ENCODE data around the gene NDUFB4.
A peak's percentile ranks its signal among the peaks of the same experiment; 100 is the strongest.

Gene NDUFB4

GRCh38 chr3:120563356-120564022, 32.6 kb upstream of the NDUFB4 start:
- in situ Hi-C loops (cut with HindIII; ENCODE audit: low pct_ligation_motif_present, low sequenced_read_pairs), result no loop called here

GRCh38 chr3:120566243-120566975, 29.7 kb upstream of the NDUFB4 start:
- no peaks in the 10 kb centered on the region for H3K27me3 ChIP-seq (replicated peaks)
- in situ Hi-C loops (cut with HindIII; ENCODE audit: low pct_ligation_motif_present, low sequenced_read_pairs), result no loop called here
- H3K36me3 ChIP-seq (replicated peaks), result no peaks in the 10 kb centered on the region
- no peak for TF ChIP-seq CTCF (IDR thresholded peaks at IDR 0.05; ENCODE audit: low read depth, low read length, missing control alignments)
- DNase-seq, result no peak
- no peak overlapping the region for H3K27ac ChIP-seq
- H3K4me3 ChIP-seq (ENCODE audit: low read depth, low read length), result no peak overlapping the region

More at GRCh38 chr3:120563356-120564022, 32.6 kb upstream of the NDUFB4 start:
- no peak for TF ChIP-seq CTCF (IDR thresholded peaks at IDR 0.05; ENCODE audit: low read depth, low read length, missing control alignments)
- no peaks in the 10 kb centered on the region for H3K27me3 ChIP-seq (replicated peaks)
- no peaks in the 10 kb centered on the region for H3K36me3 ChIP-seq (replicated peaks)
- no peak overlapping the region for H3K27ac ChIP-seq
- no peak overlapping the region for H3K4me3 ChIP-seq (ENCODE audit: low read depth, low read length)
- DNase-seq, result no peak

GRCh38 chr3:120567370-120568201, 28.6 kb upstream of the NDUFB4 start:
- DNase-seq, result peak; percentile 44
- Histone ChIP-seq H3K27me3 (replicated peaks) (no peaks in the 10 kb centered on the region), H3K36me3 (replicated peaks) (no peaks in the 10 kb centered on the region), H3K27ac (no peak overlapping the region), H3K4me3 (ENCODE audit: low read depth, low read length) (peak overlapping the region; percentile 30)
- TF ChIP-seq CTCF (IDR thresholded peaks at IDR 0.05; ENCODE audit: low read depth, low read length, missing control alignments), result peak; percentile 57
- in situ Hi-C loops (cut with HindIII; ENCODE audit: low pct_ligation_motif_present, low sequenced_read_pairs), result no loop called here

GRCh38 chr3:120568202-120568531, 28.0 kb upstream of the NDUFB4 start:
- Histone ChIP-seq H3K36me3 (replicated peaks) (no peaks in the 10 kb centered on the region), H3K4me3 (ENCODE audit: low read depth, low read length) (no peak overlapping the region), H3K27ac (no peak overlapping the region), H3K27me3 (replicated peaks) (no peaks in the 10 kb centered on the region)
- DNase-seq, result no peak
- in situ Hi-C loops (cut with HindIII; ENCODE audit: low pct_ligation_motif_present, low sequenced_read_pairs), result no loop called here
- TF ChIP-seq CTCF (IDR thresholded peaks at IDR 0.05; ENCODE audit: low read depth, low read length, missing control alignments), result no peak

- H3K27ac ChIP-seq, result no peak overlapping the region
- no peak overlapping the region for H3K4me3 ChIP-seq (ENCODE audit: low read depth, low read length)
- H3K27me3 ChIP-seq (replicated peaks), result no peaks in the 10 kb centered on the region
- in situ Hi-C loops (cut with HindIII; ENCODE audit: low pct_ligation_motif_present, low sequenced_read_pairs), result no loop called here
- no peak for TF ChIP-seq CTCF (IDR thresholded peaks at IDR 0.05; ENCODE audit: low read depth, low read length, missing control alignments)
- no peak for DNase-seq
- H3K36me3 ChIP-seq (replicated peaks), result no peaks in the 10 kb centered on the region
Measured at GRCh38 chr3:120568598-120568997, 27.5 kb upstream of the NDUFB4 start.
